ENCODE data around the gene STK17A. TPM values are rescaled to one million over a fixed set of nuclear protein-coding genes. Genes with fewer than 3 reads are reported as not detected.

The STK17A gene
- total and polyA plus RNA-seq, 2 of the 8 experiments (the other 6 are each of a cell fraction or from before 2014, with no cell fraction given): 2.2 to 12.2 TPM

- DNase-seq (ENCODE audit: low read depth in 1 of 2, low spot score in 2 of 2): no peak
- no peak for TF ChIP-seq CHD7 (IDR thresholded peaks at IDR 0.05; ENCODE audit: insufficient replicate concordance, low read length)
- TF ChIP-seq POLR2A (IDR thresholded peaks at IDR 0.05; ENCODE audit: control extremely low read depth in 1 of 2, low read depth in 2 of 2, low read length in 2 of 2): no peak
Measured at GRCh38 chr7:43589133-43589478, 6.2 kb downstream of the STK17A start.

More at GRCh38 chr7:43589133-43589478, 6.2 kb downstream of the STK17A start:
- ChIA-PET CTCF (ENCODE audit: partially characterized antibody) (interaction anchor here (1.0 to 1.1 kb wide), 2 partner anchors 28 to 181 kb away, joined by 3 read pairs; no protein-coding TSS in a partner anchor), POLR2A (ENCODE audit: partially characterized antibody) (no interaction called here)
- H3K4me1 ChIP-seq (replicated peaks in 1 of 4; ENCODE audit: control insufficient read depth in 3 of 4, insufficient read depth in 4 of 4, low read length in 3 of 4): peaks cover 2 to 7% (median 4%) of the 10 kb centered on the region in 4 experiments; a peak in 6 of 7 replicates
- H2BK120ac ChIP-seq (replicated peaks; ENCODE audit: low read depth, low read length): no peak overlapping the region
- no peak overlapping the region for H3K14ac ChIP-seq (ENCODE audit: insufficient read length)
- H3K9me3 ChIP-seq (ENCODE audit: insufficient read depth in 2 of 2, low read depth in 1 of 2, low read length in 1 of 2): no peaks in the 10 kb centered on the region
- H2BK15ac ChIP-seq (ENCODE audit: low read length): no peak overlapping the region
- no peak overlapping the region for H2AFZ ChIP-seq (ENCODE audit: low read length)
- H2BK12ac ChIP-seq (ENCODE audit: low read depth, low read length): no peak overlapping the region
- peaks cover 3% of the 10 kb centered on the region for H3K23me2 ChIP-seq (ENCODE audit: low read depth, low read length)
- no peak overlapping the region for H3K56ac ChIP-seq (replicated peaks; ENCODE audit: insufficient read length, low read depth, low read length)
- H3K4me3 ChIP-seq (ENCODE audit: extremely low read depth in 1 of 4, insufficient read depth in 2 of 4, low read depth in 3 of 4, low read length in 4 of 4): no peak overlapping the region
- no peak overlapping the region for H2BK5ac ChIP-seq (ENCODE audit: low read depth, low read length)
- peaks cover 4% of the 10 kb centered on the region; the same call in 1 of the 2 replicates for H3K79me1 ChIP-seq (ENCODE audit: low read depth, low read length)
- H4K91ac ChIP-seq (replicated peaks; ENCODE audit: insufficient read length, low read length): no peak overlapping the region
- H4K20me1 ChIP-seq (replicated peaks in 1 of 2; ENCODE audit: control insufficient read depth in 1 of 2, insufficient read depth in 2 of 2, low read length in 2 of 2): peaks cover 5 to 8% of the 10 kb centered on the region in 2 experiments
- no peak overlapping the region for H3K9ac ChIP-seq (replicated peaks in 1 of 4; ENCODE audit: extremely low read depth in 1 of 4, low read depth in 3 of 4, low read length in 3 of 4)
- H3K27ac ChIP-seq (ENCODE audit: low read depth, low read length): no peak overlapping the region
- peaks cover 0 to 74% of the 10 kb centered on the region in 2 experiments; a peak in 2 of 4 replicates for H3K79me2 ChIP-seq (ENCODE audit: control insufficient read depth in 1 of 2, insufficient read depth in 2 of 2, low read length in 2 of 2)
- no peak for FAIRE-seq
- no peak overlapping the region for H4K8ac ChIP-seq (ENCODE audit: extremely low read depth, insufficient read depth, low read length)
- no peak overlapping the region for H3K23ac ChIP-seq (ENCODE audit: insufficient read length)
- H3K4me2 ChIP-seq (ENCODE audit: insufficient read depth in 1 of 2, low read depth in 2 of 2, low read length in 2 of 2): no peak overlapping the region
- H4K5ac ChIP-seq (ENCODE audit: insufficient read length, low read depth, low read length): no peak overlapping the region
- H3K27me3 ChIP-seq (replicated peaks in 1 of 4; ENCODE audit: control insufficient read depth in 3 of 4, extremely low read depth in 1 of 4, insufficient read depth in 3 of 4, low read length in 3 of 4): no peaks in the 10 kb centered on the region; a peak in 3 of 7 replicates
- no peaks in the 10 kb centered on the region for H3K36me3 ChIP-seq (ENCODE audit: control insufficient read depth in 2 of 4, insufficient read depth in 4 of 4, low read length in 3 of 4)
- H2BK20ac ChIP-seq (ENCODE audit: low read length): no peak overlapping the region
- H3K18ac ChIP-seq (ENCODE audit: extremely low read depth, low read length): no peak overlapping the region
- H3K4ac ChIP-seq (replicated peaks; ENCODE audit: insufficient read length, low read depth, low read length): no peak overlapping the region
- no peak overlapping the region for H2AK5ac ChIP-seq (ENCODE audit: low read depth, low read length)
